B cell (primary cell): ENCODE results near the gene CLEC11A. TPM values are rescaled to one million over a fixed set of nuclear protein-coding genes. Genes with fewer than 3 reads are reported as not detected.

Source experiments
- ATAC-seq: fragments of 200-7000 bp; cut with Tn5 transposase; one replicate; pipeline ENCODE4 v1.10.0; 2021; ENCODE audit warnings: low read depth, mild to moderate bottlenecking, moderate number of reproducible peaks, moderate library complexity
- CTCF ChIA-PET: fragments of 350-600 bp; sonication (Branson Sonifier 250); formaldehyde crosslinking; loops from one replicate; lab custom pipeline; 2021; ENCODE audit warnings: antibody characterized with exemption, inconsistent platforms; lab: Charles Lee
- POLR2A ChIA-PET: fragments of 350-600 bp; sonication (Branson Sonifier 250); formaldehyde crosslinking; loops from one replicate; lab custom pipeline; 2021; ENCODE audit warnings: antibody characterized with exemption; lab: Charles Lee
- DNase-seq: peaks from one replicate; pipeline ENCODE4 v3.0.0; 2013
- H2AFZ ChIP-seq: 2 replicates; pipeline ENCODE4 v1.6.1; 2012; ENCODE audit warnings: mild to moderate bottlenecking, low read depth, low read length; ENCODE audit not compliant: insufficient read depth, poor library complexity, severe bottlenecking
- H3K27ac ChIP-seq, 2 donors: 1 replicate in 1 of 2; 2 replicates in 1 of 2; pipeline ENCODE4 v1.5.1; 2012 to 2013; ENCODE audit warnings: low read length in 2 of 2, mild to moderate bottlenecking in 2 of 2, moderate library complexity in 1 of 2
- H3K27me3 ChIP-seq, 4 experiments: fragments of 200-600 bp in 1 of 4; sonication (generic) in 1 of 4; replicated peaks in 1 of 4; 1 replicate in 2 of 4; 2 replicates in 2 of 4; pipeline versions ENCODE4 v1.6.1 to v1.7.0; 2013 to 2016; ENCODE audit warnings: low read length in 3 of 4, mild to moderate bottlenecking in 2 of 4, mixed read lengths in 1 of 4, moderate library complexity in 1 of 4; ENCODE audit not compliant: insufficient read depth in 4 of 4, control insufficient read depth in 3 of 4; ENCODE audit errors: control extremely low read depth in 1 of 4
- H3K36me3 ChIP-seq, 2 experiments: replicated peaks in 1 of 2; 1 replicate in 1 of 2; 2 replicates in 1 of 2; pipeline versions ENCODE4 v1.6.1 to v1.7.1; 2013; ENCODE audit warnings: low read length in 1 of 2; ENCODE audit not compliant: insufficient read depth in 2 of 2, control insufficient read depth in 1 of 2; ENCODE audit errors: control extremely low read depth in 1 of 2, extremely low read depth in 1 of 2
- H3K4me1 ChIP-seq, 2 donors: fragments of 200-600 bp in 1 of 2; sonication (generic) in 1 of 2; 1 replicate in 1 of 2; 2 replicates in 1 of 2; pipeline versions ENCODE4 v1.5.1 to v1.6.1; 2013 to 2017; ENCODE audit warnings: low read length in 2 of 2; ENCODE audit not compliant: control insufficient read depth in 2 of 2, insufficient read depth in 2 of 2
- H3K4me2 ChIP-seq: replicated peaks from 2 replicates; pipeline ENCODE3; 2012; ENCODE audit warnings: mild to moderate bottlenecking, low read depth, low read length; ENCODE audit not compliant: poor library complexity, severe bottlenecking
- H3K4me3 ChIP-seq, 5 experiments: fragments of 200-600 bp in 1 of 5; sonication (generic) in 1 of 5; 1 replicate in 3 of 5; 2 replicates in 2 of 5; pipeline versions ENCODE4 v1.5.1 to v1.7.0; 2011 to 2016; ENCODE audit warnings: low read length in 4 of 5, mild to moderate bottlenecking in 4 of 5, low read depth in 2 of 5, control low read depth in 1 of 5, moderate library complexity in 1 of 5; ENCODE audit not compliant: insufficient read depth in 1 of 5; ENCODE audit errors: control extremely low read depth in 1 of 5, extremely low read depth in 1 of 5
- H3K79me2 ChIP-seq: fragments of 200-600 bp; sonication (generic); one replicate; pipeline ENCODE4 v1.6.0; 2016; ENCODE audit warnings: low read length; ENCODE audit not compliant: control insufficient read depth, insufficient read depth
- H3K9ac ChIP-seq: fragments of 200-600 bp; sonication (generic); 2 replicates; pipeline ENCODE4 v1.6.1; 2017; ENCODE audit warnings: mild to moderate bottlenecking, low read length, moderate library complexity
- H3K9me3 ChIP-seq, 3 donors: one replicate each; pipeline versions ENCODE4 v1.6.1 to v1.7.1; 2013; ENCODE audit warnings: low read length in 2 of 3; ENCODE audit not compliant: control insufficient read depth in 2 of 3, insufficient read depth in 1 of 3; ENCODE audit errors: control extremely low read depth in 1 of 3
- H4K20me1 ChIP-seq: 2 replicates; pipeline ENCODE4 v1.6.0; 2012; ENCODE audit warnings: mild to moderate bottlenecking, low read length; ENCODE audit not compliant: insufficient read depth, control insufficient read depth, poor library complexity, severe bottlenecking
- H3K27ac Mint-ChIP-seq: one replicate; pipeline ENCODE4 v1.8.0; 2021; ENCODE audit warnings: mixed read lengths
- H3K27me3 Mint-ChIP-seq: one replicate; pipeline ENCODE4 v1.8.0; 2021; ENCODE audit warnings: mixed read lengths
- H3K4me1 Mint-ChIP-seq: one replicate; pipeline ENCODE4 v1.8.0; 2021; ENCODE audit warnings: mixed read lengths
- H3K4me3 Mint-ChIP-seq: one replicate; pipeline ENCODE4 v1.8.0; 2021; ENCODE audit warnings: mixed read lengths
- H3K9me3 Mint-ChIP-seq: one replicate; pipeline ENCODE4 v1.8.0; 2022; ENCODE audit warnings: mixed read lengths; ENCODE audit not compliant: insufficient read depth
- EZH2 ChIP-seq: IDR thresholded peaks from 2 replicates; pipeline ENCODE4 v1.6.1; 2012; ENCODE audit warnings: borderline replicate concordance, low read depth, mild to moderate bottlenecking, moderate library complexity, low read length; ENCODE audit not compliant: insufficient read depth, poor library complexity, severe bottlenecking
- WGBS: methylation state at CpG from one replicate; pipeline ENCODE4 v1.1.5; 2013; ENCODE audit warnings: missing lambda C conversion rate; ENCODE audit not compliant: insufficient coverage; 5-methylcytosine and 5-hydroxymethylcytosine counted together
- intact Hi-C: fragments of 100-400 bp; cut with micrococcal nuclease; formaldehyde crosslinking; loops from one replicate; pipeline ENCODE4 v1.10.0; 2022
- polyA plus RNA-seq: library from polyadenylated mRNA; depleted of rRNA; stranded (reverse); fragments of >200 nt; gene quantifications from 2 replicates; pipeline ENCODE4 v1.2.3, GENCODE V29; 2012
- total RNA-seq, 2 donors: library from RNA; stranded (reverse); fragments of 120-200 nt in 1 of 2; gene quantifications; 1 replicate in 1 of 2; 2 replicates in 1 of 2; pipeline versions ENCODE4 v1.2.3 to v1.2.4, GENCODE V29; 2013 to 2022
- TF ChIP-seq, protein P1 (sequence below): fragments of 200-600 bp; IDR thresholded peaks from one replicate; pipeline ENCODE4 v1.8.0; 2022; ENCODE audit warnings: antibody characterized with exemption, mild to moderate bottlenecking

Gene CLEC11A
- total and polyA plus RNA-seq, 2 donors (not counting 1 experiment from before 2014, with no cell fraction given): 0.52 to 1.6 TPM

GRCh38 chr19:50712833-50713232, 10.3 kb upstream of the CLEC11A start:
- no peak overlapping the region for H3K4me2 ChIP-seq
- H3K27ac ChIP-seq: no peak overlapping the region
- H4K20me1 ChIP-seq: no peaks in the 10 kb centered on the region
- Mint-ChIP-seq H3K9me3 (no peaks in the 10 kb centered on the region), H3K4me1 (peaks cover 7% of the 10 kb centered on the region), H3K4me3 (no peak overlapping the region), H3K27me3 (peaks cover 62% of the 10 kb centered on the region), H3K27ac (no peak overlapping the region)
- H2AFZ ChIP-seq: no peak overlapping the region
- 5% methylated on average over 5 of the region's 6 CpGs for WGBS
- ChIA-PET POLR2A (no interaction called here), CTCF (no interaction called here)
- TF ChIP-seq EZH2: no peak
- TF ChIP-seq, protein P1, sequence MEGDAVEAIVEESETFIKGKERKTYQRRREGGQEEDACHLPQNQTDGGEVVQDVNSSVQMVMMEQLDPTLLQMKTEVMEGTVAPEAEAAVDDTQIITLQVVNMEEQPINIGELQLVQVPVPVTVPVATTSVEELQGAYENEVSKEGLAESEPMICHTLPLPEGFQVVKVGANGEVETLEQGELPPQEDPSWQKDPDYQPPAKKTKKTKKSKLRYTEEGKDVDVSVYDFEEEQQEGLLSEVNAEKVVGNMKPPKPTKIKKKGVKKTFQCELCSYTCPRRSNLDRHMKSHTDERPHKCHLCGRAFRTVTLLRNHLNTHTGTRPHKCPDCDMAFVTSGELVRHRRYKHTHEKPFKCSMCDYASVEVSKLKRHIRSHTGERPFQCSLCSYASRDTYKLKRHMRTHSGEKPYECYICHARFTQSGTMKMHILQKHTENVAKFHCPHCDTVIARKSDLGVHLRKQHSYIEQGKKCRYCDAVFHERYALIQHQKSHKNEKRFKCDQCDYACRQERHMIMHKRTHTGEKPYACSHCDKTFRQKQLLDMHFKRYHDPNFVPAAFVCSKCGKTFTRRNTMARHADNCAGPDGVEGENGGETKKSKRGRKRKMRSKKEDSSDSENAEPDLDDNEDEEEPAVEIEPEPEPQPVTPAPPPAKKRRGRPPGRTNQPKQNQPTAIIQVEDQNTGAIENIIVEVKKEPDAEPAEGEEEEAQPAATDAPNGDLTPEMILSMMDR: no peak
- no peak overlapping the region for H3K4me3 ChIP-seq
- peaks cover 2 to 5% of the 10 kb centered on the region in 2 donors for H3K4me1 ChIP-seq
- peaks cover 0 to 34% (median 5%) of the 10 kb centered on the region in 4 experiments for H3K27me3 ChIP-seq
- H3K9me3 ChIP-seq: peaks cover 0 to 6% (median 0%) of the 10 kb centered on the region in 3 donors
- no peaks in the 10 kb centered on the region for H3K36me3 ChIP-seq
- H3K79me2 ChIP-seq: no peaks in the 10 kb centered on the region
- ATAC-seq (no peak), DNase-seq (no peak)
- intact Hi-C loops: no loop called here
- no peak overlapping the region for H3K9ac ChIP-seq

GRCh38 chr19:50713556-50714236, 9.5 kb upstream of the CLEC11A start:
- H3K9ac ChIP-seq: no peak overlapping the region
- no peak overlapping the region for H3K4me3 Mint-ChIP-seq
- H3K27me3 ChIP-seq: peaks cover 0 to 40% (median 6%) of the 10 kb centered on the region in 4 experiments
- no peak for DNase-seq
- no peak overlapping the region for H3K4me3 ChIP-seq
- no peaks in the 10 kb centered on the region for H3K9me3 Mint-ChIP-seq
- H3K27me3 Mint-ChIP-seq: peaks cover 59% of the 10 kb centered on the region
- H3K4me2 ChIP-seq: no peak overlapping the region
- no peaks in the 10 kb centered on the region for H3K36me3 ChIP-seq
- H3K79me2 ChIP-seq: no peaks in the 10 kb centered on the region
- ChIA-PET POLR2A (no interaction called here), CTCF (no interaction called here)
- peaks cover 0 to 5% (median 0%) of the 10 kb centered on the region in 3 donors for H3K9me3 ChIP-seq
- H4K20me1 ChIP-seq: no peaks in the 10 kb centered on the region
- H3K4me1 Mint-ChIP-seq: peaks cover 9% of the 10 kb centered on the region
- WGBS: 76% methylated on average over 22 of the region's 22 CpGs
- intact Hi-C loops: no loop called here
- H3K27ac Mint-ChIP-seq: no peak overlapping the region
- no peak overlapping the region for H3K27ac ChIP-seq
- ATAC-seq: no peak
- TF ChIP-seq EZH2: no peak
- TF ChIP-seq, protein P1: no peak
- H3K4me1 ChIP-seq: peaks cover 7 to 12% of the 10 kb centered on the region in 2 donors
- H2AFZ ChIP-seq: no peak overlapping the region
